Astrocyte of the spinal cord (primary cell): ENCODE results near the gene LLGL1.

ENCODE experiments used
- DNase-seq: peaks from one replicate; pipeline ENCODE4 v3.0.0; 2011; ENCODE audit warnings: low read depth, low spot score
- H3K4me3 ChIP-seq: 2 replicates; pipeline ENCODE4 v1.5.1; 2011; ENCODE audit warnings: low read depth, mild to moderate bottlenecking, low read length, moderate library complexity
- CTCF ChIP-seq: IDR thresholded peaks from 2 replicates; pipeline ENCODE4 v1.5.1; 2012; ENCODE audit warnings: low read depth, mild to moderate bottlenecking, low read length, inconsistent platforms
- in situ Hi-C: cut with HindIII; loops from 2 replicates; pipeline ENCODE4 v1.10.0; 2017; ENCODE audit warnings: low sequenced_read_pairs

LLGL1 gene

GRCh38 chr17:18278867-18279266 is 53.4 kb downstream of the LLGL1 start:
- in situ Hi-C loops: no loop called here
- no peak for DNase-seq
- TF ChIP-seq CTCF: no peak

GRCh38 chr17:18280249-18280648 is 54.8 kb downstream of the LLGL1 start:
- no peak for DNase-seq
- in situ Hi-C loops: no loop called here
- no peak overlapping the region for H3K4me3 ChIP-seq
- TF ChIP-seq CTCF: no peak

More at GRCh38 chr17:18278867-18279266, 53.4 kb downstream of the LLGL1 start:
- H3K4me3 ChIP-seq: no peak overlapping the region

- DNase-seq: no peak
- in situ Hi-C loops: no loop called here
- no peak for TF ChIP-seq CTCF
Observed at GRCh38 chr17:18280766-18281371, 55.4 kb downstream of the LLGL1 start.

GRCh38 chr17:18281788-18282187 is 56.4 kb downstream of the LLGL1 start:
- TF ChIP-seq CTCF: no peak
- H3K4me3 ChIP-seq: no peak overlapping the region
- in situ Hi-C loops: no loop called here
- no peak for DNase-seq

More at GRCh38 chr17:18280766-18281371, 55.4 kb downstream of the LLGL1 start:
- H3K4me3 ChIP-seq: no peak overlapping the region

GRCh38 chr17:18285296-18285695 is 59.9 kb downstream of the LLGL1 start:
- no peak for DNase-seq
- no peak overlapping the region for H3K4me3 ChIP-seq
- in situ Hi-C loops: no loop called here
- TF ChIP-seq CTCF: no peak

- DNase-seq: no peak
- TF ChIP-seq CTCF: no peak
- in situ Hi-C loops: no loop called here
- no peak overlapping the region for H3K4me3 ChIP-seq
Observed at GRCh38 chr17:18291718-18292540, 66.5 kb downstream of the LLGL1 start.
